HUES64 (cell line): ENCODE measurements around the gene MAB21L4.

Experiments used
- H3K27ac ChIP-seq: 2 replicates; pipeline ENCODE4 v1.7.0; 2013; ENCODE audit warnings: low read depth, low read length, inconsistent platforms
- H3K27me3 ChIP-seq: 2 replicates; pipeline ENCODE4 v1.6.1; 2013; ENCODE audit warnings: mild to moderate bottlenecking, low read length; ENCODE audit not compliant: insufficient read depth
- H3K36me3 ChIP-seq: 2 replicates; pipeline ENCODE4 v1.6.1; 2013; ENCODE audit warnings: mild to moderate bottlenecking, low read length; ENCODE audit not compliant: insufficient read depth
- H3K4me1 ChIP-seq: 2 replicates; pipeline ENCODE4 v1.6.1; 2013; ENCODE audit warnings: mild to moderate bottlenecking, low read length, moderate library complexity; ENCODE audit not compliant: insufficient read depth
- H3K4me3 ChIP-seq: 2 replicates; pipeline ENCODE4 v1.5.1; 2013; ENCODE audit warnings: mild to moderate bottlenecking, low read length, moderate library complexity
- H3K9ac ChIP-seq: 2 replicates; pipeline ENCODE4 v1.6.1; 2013; ENCODE audit warnings: mild to moderate bottlenecking, low read depth, low read length
- H3K9me3 ChIP-seq: 2 replicates; pipeline ENCODE4 v1.6.1; 2013; ENCODE audit warnings: low read depth, low read length; ENCODE audit not compliant: insufficient read depth
- WGBS: fragments of 150-250, 120-280 bp; methylation state at CpG from one replicate; pipeline ENCODE4 v1.1.7; 2013; ENCODE audit warnings: missing lambda C conversion rate; 5-methylcytosine and 5-hydroxymethylcytosine counted together

The MAB21L4 gene

GRCh38 chr2:240916571-240917008, 20.6 kb upstream of the MAB21L4 start:
- Histone ChIP-seq H3K4me3 (peak overlapping the region; percentile 43), H3K27ac (no peak overlapping the region), H3K27me3 (peaks cover 19% of the 10 kb centered on the region), H3K9me3 (no peaks in the 10 kb centered on the region), H3K4me1 (0 out of 2 replicates have a peak, but pooled peaks cover 5% of the 10 kb centered on the region), H3K9ac (no peak overlapping the region), H3K36me3 (no peaks in the 10 kb centered on the region)
- WGBS, result 4% methylated on average over 24 of the region's 24 CpGs

GRCh38 chr2:240915526-240916341, 19.8 kb upstream of the MAB21L4 start:
- H3K4me3 ChIP-seq, result peak overlapping the region; percentile 48
- H3K4me1 ChIP-seq, result 0 out of 2 replicates have a peak, but pooled peaks cover 5% of the 10 kb centered on the region
- 16% methylated on average over 34 of the region's 34 CpGs for WGBS
- H3K9ac ChIP-seq, result no peak overlapping the region
- H3K36me3 ChIP-seq, result no peaks in the 10 kb centered on the region
- H3K27ac ChIP-seq, result no peak overlapping the region
- H3K9me3 ChIP-seq, result no peaks in the 10 kb centered on the region
- H3K27me3 ChIP-seq, result peaks cover 19% of the 10 kb centered on the region

GRCh38 chr2:240914645-240915525, 18.9 kb upstream of the MAB21L4 start:
- Histone ChIP-seq H3K4me3 (no peak overlapping the region), H3K9ac (no peak overlapping the region), H3K9me3 (no peaks in the 10 kb centered on the region), H3K27me3 (peaks cover 19% of the 10 kb centered on the region), H3K4me1 (0 out of 2 replicates have a peak, but pooled peaks cover 5% of the 10 kb centered on the region), H3K36me3 (no peaks in the 10 kb centered on the region), H3K27ac (no peak overlapping the region)
- 64% methylated on average over 25 of the region's 25 CpGs for WGBS

- H3K27ac ChIP-seq, result no peak overlapping the region
- H3K27me3 ChIP-seq, result peaks cover 19% of the 10 kb centered on the region
- 0 out of 2 replicates have a peak, but pooled peaks cover 5% of the 10 kb centered on the region for H3K4me1 ChIP-seq
- H3K36me3 ChIP-seq, result no peaks in the 10 kb centered on the region
- no peak overlapping the region for H3K9ac ChIP-seq
- H3K4me3 ChIP-seq, result no peak overlapping the region
- 57% methylated on average over 36 of the region's 36 CpGs for WGBS
- no peaks in the 10 kb centered on the region for H3K9me3 ChIP-seq
Measured at GRCh38 chr2:240913810-240914644, 18.1 kb upstream of the MAB21L4 start.

GRCh38 chr2:240912878-240913809, 17.2 kb upstream of the MAB21L4 start:
- WGBS, result 91% methylated on average over 21 of the region's 21 CpGs
- no peaks in the 10 kb centered on the region for H3K36me3 ChIP-seq
- no peaks in the 10 kb centered on the region for H3K9me3 ChIP-seq
- 0 out of 2 replicates have a peak, but pooled peaks cover 5% of the 10 kb centered on the region for H3K4me1 ChIP-seq
- no peak overlapping the region for H3K9ac ChIP-seq
- no peak overlapping the region for H3K27ac ChIP-seq
- no peak overlapping the region for H3K4me3 ChIP-seq
- peaks cover 19% of the 10 kb centered on the region for H3K27me3 ChIP-seq

GRCh38 chr2:240911641-240912265, 15.8 kb upstream of the MAB21L4 start:
- H3K27ac ChIP-seq, result no peak overlapping the region
- peaks cover 15% of the 10 kb centered on the region for H3K27me3 ChIP-seq
- H3K4me1 ChIP-seq, result 0 out of 2 replicates have a peak, but pooled peaks cover 1% of the 10 kb centered on the region
- H3K9ac ChIP-seq, result no peak overlapping the region
- no peaks in the 10 kb centered on the region for H3K9me3 ChIP-seq
- H3K36me3 ChIP-seq, result no peaks in the 10 kb centered on the region
- no peak overlapping the region for H3K4me3 ChIP-seq
- 87% methylated on average over 20 of the region's 20 CpGs for WGBS

- H3K4me1 ChIP-seq, result no peaks in the 10 kb centered on the region
- no peak overlapping the region for H3K4me3 ChIP-seq
- 91% methylated on average over 17 of the region's 17 CpGs for WGBS
- H3K36me3 ChIP-seq, result no peaks in the 10 kb centered on the region
- H3K9ac ChIP-seq, result no peak overlapping the region
- no peaks in the 10 kb centered on the region for H3K27me3 ChIP-seq
- no peak overlapping the region for H3K27ac ChIP-seq
- H3K9me3 ChIP-seq, result no peaks in the 10 kb centered on the region
Measured at GRCh38 chr2:240909216-240909974, 13.4 kb upstream of the MAB21L4 start.

GRCh38 chr2:240906911-240907590, 11.1 kb upstream of the MAB21L4 start:
- no peak overlapping the region for H3K9ac ChIP-seq
- no peak overlapping the region for H3K27ac ChIP-seq
- H3K4me1 ChIP-seq, result no peaks in the 10 kb centered on the region
- WGBS, result 89% methylated on average over 22 of the region's 22 CpGs
- no peaks in the 10 kb centered on the region for H3K27me3 ChIP-seq
- no peak overlapping the region for H3K4me3 ChIP-seq
- H3K9me3 ChIP-seq, result no peaks in the 10 kb centered on the region
- H3K36me3 ChIP-seq, result no peaks in the 10 kb centered on the region
